HG03196 (cell line): ENCODE results near the gene TRMT112.
"Not testable (repeated sequence)": the region's sequence is repeated elsewhere in the genome, so short reads cannot be mapped to it uniquely, and the experiment has no call there.

Experiments used
- ATAC-seq: cut with Tn5 transposase; IDR thresholded peaks from one replicate; pipeline ENCODE4 v1.9.1; 2021; ENCODE audit not compliant: unreplicated experiment

The TRMT112 gene

GRCh38 chr11:64331569-64332371, 14.4 kb upstream of the TRMT112 start:
- peak; percentile 48 for ATAC-seq

DNA sequence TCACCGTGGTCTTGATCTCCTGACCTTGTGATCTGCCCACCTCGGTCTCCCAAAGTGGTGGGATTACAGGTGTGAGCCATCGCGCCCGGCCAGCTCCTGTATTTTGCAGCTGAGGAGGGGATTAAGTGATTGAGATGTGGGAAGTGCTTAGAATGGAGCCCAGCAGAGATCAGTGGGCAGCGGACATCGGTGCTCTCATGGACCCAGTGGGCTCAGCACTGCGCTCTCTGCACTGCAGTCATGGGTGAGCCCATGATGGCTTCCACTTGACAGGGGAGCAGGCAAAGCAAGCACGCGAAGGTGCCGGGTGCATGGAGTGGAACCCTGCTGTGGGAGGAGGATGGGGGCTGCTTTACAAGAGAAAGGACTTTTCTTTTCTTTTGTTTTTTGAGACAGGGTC, 13.5 kb upstream of the TRMT112 start:
- ATAC-seq, result no peak

DNA sequence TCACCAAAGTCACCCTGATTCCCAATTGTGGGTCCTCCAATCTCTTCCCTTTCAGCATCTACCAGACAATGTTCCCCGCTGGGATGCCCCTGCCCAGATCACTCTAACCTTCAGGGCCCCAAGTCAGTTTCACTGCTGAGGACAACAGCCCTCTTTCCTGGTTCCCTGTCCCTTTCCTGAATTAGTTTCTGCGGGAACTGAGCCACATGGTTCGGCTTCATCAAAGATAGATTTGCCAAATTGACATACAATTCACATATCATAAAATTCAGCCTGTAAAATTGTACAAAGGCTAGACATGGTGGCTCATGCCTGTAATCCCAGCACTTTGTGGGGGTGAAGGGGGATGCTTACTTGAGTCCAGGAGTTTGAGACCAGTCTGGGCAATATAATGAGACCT, 10.6 kb upstream of the TRMT112 start:
- ATAC-seq, result no peak

DNA sequence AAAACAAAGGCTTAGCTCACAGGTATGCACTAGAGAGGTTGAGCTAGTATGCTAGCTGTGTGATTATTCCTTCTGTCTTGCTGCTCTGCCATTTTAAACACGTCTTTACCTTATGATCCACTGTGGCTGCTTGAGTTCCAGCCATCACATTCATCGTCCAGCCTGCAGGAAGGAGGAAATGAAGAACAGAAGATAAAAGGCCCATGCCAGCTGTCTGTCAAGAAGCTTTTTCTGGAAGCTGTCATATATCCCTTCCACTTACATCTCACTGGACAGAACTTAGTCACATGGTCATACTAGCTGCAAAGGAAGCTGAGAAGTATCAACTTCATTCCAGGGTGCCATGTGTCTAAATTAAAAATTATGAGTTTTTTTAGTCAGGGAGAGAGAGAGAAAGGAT, 10.0 kb upstream of the TRMT112 start:
- ATAC-seq, result no peak

GRCh38 chr11:64324692-64325469, 7.5 kb upstream of the TRMT112 start:
- ATAC-seq, result no peak

GRCh38 chr11:64323984-64324383, 6.6 kb upstream of the TRMT112 start:
- ATAC-seq, result not testable (repeated sequence)

DNA sequence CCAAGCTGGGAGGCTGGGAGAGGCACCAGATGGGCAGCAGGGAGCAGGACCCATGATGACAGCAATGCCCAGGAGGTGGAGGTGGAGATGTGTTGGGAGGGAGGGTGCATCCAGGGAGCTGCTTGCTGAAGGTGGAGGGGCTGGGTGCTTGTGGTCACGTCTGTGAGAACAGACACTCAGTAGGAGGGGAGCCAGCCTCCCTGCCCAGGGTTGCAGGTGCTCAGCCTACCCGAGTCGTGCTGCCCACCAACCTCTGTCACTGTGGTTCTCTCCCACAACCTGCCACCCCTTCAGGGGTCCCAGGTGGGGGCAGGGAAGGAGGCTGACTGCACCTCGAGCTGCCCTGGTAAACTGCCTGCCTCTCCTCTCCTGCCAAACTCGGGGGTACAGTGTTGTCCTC, 6.0 kb upstream of the TRMT112 start:
- no peak for ATAC-seq

- ATAC-seq, result no peak
Measured at GRCh38 chr11:64322925-64323260, 5.5 kb upstream of the TRMT112 start.

- ATAC-seq, result no peak
Measured at GRCh38 chr11:64321533-64321932, 4.2 kb upstream of the TRMT112 start.

DNA sequence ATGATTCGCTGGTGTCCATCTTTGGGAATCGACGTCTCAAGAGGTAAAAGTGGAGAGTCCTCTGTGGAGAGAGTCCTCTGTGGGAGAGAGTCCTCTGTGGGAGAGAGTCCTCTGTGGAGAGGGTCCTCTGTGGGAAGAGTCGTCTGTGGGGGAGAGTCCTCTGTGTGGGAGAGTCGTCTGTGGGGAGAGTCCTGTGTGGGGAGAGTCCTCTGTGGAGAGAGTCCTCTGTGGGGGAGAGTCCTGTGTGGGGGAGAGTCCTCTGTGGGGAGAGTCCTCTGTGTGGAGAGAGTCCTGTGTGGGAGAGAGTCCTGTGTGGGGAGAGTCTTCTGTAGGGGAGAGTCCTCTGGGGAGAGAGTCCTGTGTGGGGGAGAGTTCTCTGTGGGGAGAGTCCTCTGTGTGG, 3.7 kb upstream of the TRMT112 start:
- no peak for ATAC-seq

- ATAC-seq, result no peak
Measured at GRCh38 chr11:64320556-64320955, 3.2 kb upstream of the TRMT112 start.

GRCh38 chr11:64318766-64319761, 1.7 kb upstream of the TRMT112 start:
- no peak for ATAC-seq

DNA sequence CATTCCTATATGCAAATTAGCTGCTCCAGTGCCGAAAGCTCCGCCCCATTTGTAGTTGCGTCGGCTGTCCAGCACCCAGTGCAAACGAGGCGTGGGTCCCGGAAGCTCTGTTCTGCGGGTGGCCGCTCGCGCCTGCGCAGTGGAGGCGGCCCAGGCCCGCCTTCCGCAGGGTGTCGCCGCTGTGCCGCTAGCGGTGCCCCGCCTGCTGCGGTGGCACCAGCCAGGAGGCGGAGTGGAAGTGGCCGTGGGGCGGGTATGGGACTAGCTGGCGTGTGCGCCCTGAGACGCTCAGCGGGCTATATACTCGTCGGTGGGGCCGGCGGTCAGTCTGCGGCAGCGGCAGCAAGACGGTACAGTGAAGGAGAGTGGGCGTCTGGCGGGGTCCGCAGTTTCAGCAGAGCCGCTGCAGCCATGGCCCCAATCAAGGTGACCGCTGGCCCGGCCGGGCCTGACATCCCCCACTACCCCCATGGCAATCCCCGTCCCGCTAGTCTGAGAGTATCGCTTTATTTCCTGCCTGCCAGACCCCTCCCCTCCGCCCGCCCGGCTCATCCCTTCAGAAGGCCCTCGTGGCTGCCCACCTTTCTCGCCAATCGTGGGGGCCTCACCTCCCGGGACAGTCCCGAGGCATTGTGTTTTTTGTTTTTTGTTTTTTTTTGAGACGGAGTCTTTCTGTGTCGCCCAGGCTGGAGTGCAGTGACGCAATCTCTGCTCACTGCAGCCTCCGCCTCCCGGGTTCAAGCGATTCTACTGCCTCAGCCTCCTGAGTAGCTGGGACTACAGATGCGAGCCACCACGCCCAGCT, 804 bp upstream of the TRMT112 start, which contains the start of gene PRDX5:
Gene PRDX5 (plus strand): TSS at position 161 of the 805 bp plus-strand sequence. CDS start 95 bp downstream, at position 256.
- peak; percentile 74 for ATAC-seq

GRCh38 chr11:64316672-64317324, 561 bp downstream of the TRMT112 start:
- ATAC-seq, result no peak

DNA sequence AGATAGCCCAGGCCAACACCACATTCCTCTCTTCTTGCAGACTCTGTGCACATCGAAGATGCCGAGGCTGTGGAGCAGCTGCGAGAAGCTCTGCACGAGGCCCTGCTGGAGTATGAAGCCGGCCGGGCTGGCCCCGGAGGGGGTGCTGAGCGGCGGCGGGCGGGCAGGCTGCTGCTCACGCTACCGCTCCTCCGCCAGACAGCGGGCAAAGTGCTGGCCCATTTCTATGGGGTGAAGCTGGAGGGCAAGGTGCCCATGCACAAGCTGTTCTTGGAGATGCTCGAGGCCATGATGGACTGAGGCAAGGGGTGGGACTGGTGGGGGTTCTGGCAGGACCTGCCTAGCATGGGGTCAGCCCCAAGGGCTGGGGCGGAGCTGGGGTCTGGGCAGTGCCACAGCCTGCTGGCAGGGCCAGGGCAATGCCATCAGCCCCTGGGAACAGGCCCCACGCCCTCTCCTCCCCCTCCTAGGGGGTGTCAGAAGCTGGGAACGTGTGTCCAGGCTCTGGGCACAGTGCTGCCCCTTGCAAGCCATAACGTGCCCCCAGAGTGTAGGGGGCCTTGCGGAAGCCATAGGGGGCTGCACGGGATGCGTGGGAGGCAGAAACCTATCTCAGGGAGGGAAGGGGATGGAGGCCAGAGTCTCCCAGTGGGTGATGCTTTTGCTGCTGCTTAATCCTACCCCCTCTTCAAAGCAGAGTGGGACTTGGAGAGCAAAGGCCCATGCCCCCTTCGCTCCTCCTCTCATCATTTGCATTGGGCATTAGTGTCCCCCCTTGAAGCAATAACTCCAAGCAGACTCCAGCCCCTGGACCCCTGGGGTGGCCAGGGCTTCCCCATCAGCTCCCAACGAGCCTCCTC, 1.5 kb downstream of the TRMT112 start:
- not testable (repeated sequence) for ATAC-seq

- ATAC-seq, result no peak
Measured at GRCh38 chr11:64314805-64315561, 2.4 kb downstream of the TRMT112 start.

GRCh38 chr11:64314146-64314804, 3.1 kb downstream of the TRMT112 start:
- no peak for ATAC-seq
